ENCODE data around the gene TPM3. TPM values are rescaled to one million over a fixed set of nuclear protein-coding genes. Genes with fewer than 3 reads are reported as not detected.

TPM3 gene
- total and polyA plus RNA-seq, 9 of the 15 experiments (the other 6 are each of a cell fraction or from before 2014, with no cell fraction given): 202 to 604 (median 421) TPM

DNA sequence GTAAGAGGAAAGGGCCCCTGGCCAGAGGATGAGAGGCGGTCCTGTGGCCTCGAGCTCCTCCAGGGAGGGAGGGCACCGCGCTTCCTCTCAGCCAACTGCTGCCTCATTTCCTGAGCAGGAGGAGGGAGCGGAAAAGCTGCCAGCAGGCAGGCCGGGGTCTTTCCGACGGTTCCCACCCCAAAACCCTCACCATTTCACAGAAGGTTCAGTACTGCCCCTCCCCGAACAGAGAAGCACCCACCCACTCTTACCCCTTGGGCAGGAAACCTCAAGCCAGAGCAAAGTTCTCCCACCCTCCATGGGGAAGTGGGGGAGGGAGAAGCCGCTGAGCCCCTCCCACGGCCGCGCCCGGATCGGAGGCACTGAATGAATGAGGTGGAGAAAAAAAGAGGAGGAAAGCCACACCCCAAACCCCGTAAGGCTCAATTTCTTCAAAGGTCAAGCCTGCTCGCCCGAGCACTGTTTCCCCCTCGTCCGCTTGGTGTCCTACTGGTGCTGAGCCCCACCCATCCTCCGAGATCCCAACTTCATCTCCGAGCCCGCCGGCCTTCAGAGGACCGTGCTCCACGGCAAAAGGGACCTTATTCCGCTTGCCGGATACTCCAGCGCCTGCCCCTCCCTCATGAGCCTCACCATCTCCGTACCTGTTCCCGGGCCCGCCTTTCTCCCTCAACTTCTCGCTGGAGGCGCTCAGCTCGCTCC is 9.4 kb downstream of the TPM3 start (continued):
- TF ChIP-seq, protein P1, sequence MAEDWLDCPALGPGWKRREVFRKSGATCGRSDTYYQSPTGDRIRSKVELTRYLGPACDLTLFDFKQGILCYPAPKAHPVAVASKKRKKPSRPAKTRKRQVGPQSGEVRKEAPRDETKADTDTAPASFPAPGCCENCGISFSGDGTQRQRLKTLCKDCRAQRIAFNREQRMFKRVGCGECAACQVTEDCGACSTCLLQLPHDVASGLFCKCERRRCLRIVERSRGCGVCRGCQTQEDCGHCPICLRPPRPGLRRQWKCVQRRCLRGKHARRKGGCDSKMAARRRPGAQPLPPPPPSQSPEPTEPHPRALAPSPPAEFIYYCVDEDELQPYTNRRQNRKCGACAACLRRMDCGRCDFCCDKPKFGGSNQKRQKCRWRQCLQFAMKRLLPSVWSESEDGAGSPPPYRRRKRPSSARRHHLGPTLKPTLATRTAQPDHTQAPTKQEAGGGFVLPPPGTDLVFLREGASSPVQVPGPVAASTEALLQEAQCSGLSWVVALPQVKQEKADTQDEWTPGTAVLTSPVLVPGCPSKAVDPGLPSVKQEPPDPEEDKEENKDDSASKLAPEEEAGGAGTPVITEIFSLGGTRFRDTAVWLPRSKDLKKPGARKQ (CRISPR knock-in tag; IDR thresholded peaks at IDR 0.05): no peak
- TF ChIP-seq, protein P2, sequence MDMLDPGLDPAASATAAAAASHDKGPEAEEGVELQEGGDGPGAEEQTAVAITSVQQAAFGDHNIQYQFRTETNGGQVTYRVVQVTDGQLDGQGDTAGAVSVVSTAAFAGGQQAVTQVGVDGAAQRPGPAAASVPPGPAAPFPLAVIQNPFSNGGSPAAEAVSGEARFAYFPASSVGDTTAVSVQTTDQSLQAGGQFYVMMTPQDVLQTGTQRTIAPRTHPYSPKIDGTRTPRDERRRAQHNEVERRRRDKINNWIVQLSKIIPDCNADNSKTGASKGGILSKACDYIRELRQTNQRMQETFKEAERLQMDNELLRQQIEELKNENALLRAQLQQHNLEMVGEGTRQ (CRISPR knock-in tag; IDR thresholded peaks at IDR 0.05): no peak
- no peak for TF ChIP-seq THRAP3 (IDR thresholded peaks at IDR 0.05; ENCODE audit: borderline replicate concordance)
- TF ChIP-seq DNMT1 (IDR thresholded peaks at IDR 0.05): no peak
- TF ChIP-seq, protein P3, sequence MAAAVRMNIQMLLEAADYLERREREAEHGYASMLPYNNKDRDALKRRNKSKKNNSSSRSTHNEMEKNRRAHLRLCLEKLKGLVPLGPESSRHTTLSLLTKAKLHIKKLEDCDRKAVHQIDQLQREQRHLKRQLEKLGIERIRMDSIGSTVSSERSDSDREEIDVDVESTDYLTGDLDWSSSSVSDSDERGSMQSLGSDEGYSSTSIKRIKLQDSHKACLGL (CRISPR knock-in tag; IDR thresholded peaks at IDR 0.05; ENCODE audit: borderline replicate concordance, poor library complexity, severe bottlenecking): no peak
- TF ChIP-seq TBL1XR1 (IDR thresholded peaks at IDR 0.05; ENCODE audit: low read length in 2 of 2): no peak
- TF ChIP-seq NFIX (CRISPR knock-in tag; IDR thresholded peaks at IDR 0.05; ENCODE audit: low read depth): no peak
- TF ChIP-seq, protein P4, sequence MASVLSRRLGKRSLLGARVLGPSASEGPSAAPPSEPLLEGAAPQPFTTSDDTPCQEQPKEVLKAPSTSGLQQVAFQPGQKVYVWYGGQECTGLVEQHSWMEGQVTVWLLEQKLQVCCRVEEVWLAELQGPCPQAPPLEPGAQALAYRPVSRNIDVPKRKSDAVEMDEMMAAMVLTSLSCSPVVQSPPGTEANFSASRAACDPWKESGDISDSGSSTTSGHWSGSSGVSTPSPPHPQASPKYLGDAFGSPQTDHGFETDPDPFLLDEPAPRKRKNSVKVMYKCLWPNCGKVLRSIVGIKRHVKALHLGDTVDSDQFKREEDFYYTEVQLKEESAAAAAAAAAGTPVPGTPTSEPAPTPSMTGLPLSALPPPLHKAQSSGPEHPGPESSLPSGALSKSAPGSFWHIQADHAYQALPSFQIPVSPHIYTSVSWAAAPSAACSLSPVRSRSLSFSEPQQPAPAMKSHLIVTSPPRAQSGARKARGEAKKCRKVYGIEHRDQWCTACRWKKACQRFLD (CRISPR knock-in tag; IDR thresholded peaks at IDR 0.05): no peak
- TF ChIP-seq FOXJ2 (tag; IDR thresholded peaks at IDR 0.05): no peak
- no peak for TF ChIP-seq YBX1 (IDR thresholded peaks at IDR 0.05)
- TF ChIP-seq ZBTB7A (IDR thresholded peaks at IDR 0.05; ENCODE audit: borderline replicate concordance, control insufficient read depth, low read depth, low read length): peak; percentile 77; the same call in 1 of the 2 replicates
- TF ChIP-seq, protein P5, sequence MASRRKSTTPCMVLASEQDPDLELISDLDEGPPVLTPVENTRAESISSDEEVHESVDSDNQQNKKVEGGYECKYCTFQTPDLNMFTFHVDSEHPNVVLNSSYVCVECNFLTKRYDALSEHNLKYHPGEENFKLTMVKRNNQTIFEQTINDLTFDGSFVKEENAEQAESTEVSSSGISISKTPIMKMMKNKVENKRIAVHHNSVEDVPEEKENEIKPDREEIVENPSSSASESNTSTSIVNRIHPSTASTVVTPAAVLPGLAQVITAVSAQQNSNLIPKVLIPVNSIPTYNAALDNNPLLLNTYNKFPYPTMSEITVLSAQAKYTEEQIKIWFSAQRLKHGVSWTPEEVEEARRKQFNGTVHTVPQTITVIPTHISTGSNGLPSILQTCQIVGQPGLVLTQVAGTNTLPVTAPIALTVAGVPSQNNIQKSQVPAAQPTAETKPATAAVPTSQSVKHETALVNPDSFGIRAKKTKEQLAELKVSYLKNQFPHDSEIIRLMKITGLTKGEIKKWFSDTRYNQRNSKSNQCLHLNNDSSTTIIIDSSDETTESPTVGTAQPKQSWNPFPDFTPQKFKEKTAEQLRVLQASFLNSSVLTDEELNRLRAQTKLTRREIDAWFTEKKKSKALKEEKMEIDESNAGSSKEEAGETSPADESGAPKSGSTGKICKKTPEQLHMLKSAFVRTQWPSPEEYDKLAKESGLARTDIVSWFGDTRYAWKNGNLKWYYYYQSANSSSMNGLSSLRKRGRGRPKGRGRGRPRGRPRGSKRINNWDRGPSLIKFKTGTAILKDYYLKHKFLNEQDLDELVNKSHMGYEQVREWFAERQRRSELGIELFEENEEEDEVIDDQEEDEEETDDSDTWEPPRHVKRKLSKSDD (conservative IDR thresholded peaks at IDR 0.05; ENCODE audit: low read length): no peak
- no peak; the same call in 1 of the 2 replicates for TF ChIP-seq GATAD2A (IDR thresholded peaks at IDR 0.05)
- TF ChIP-seq SOX6 (IDR thresholded peaks at IDR 0.05): no peak
- TF ChIP-seq ZNF174 (CRISPR knock-in tag; IDR thresholded peaks at IDR 0.05): no peak
- TF ChIP-seq, protein P6, sequence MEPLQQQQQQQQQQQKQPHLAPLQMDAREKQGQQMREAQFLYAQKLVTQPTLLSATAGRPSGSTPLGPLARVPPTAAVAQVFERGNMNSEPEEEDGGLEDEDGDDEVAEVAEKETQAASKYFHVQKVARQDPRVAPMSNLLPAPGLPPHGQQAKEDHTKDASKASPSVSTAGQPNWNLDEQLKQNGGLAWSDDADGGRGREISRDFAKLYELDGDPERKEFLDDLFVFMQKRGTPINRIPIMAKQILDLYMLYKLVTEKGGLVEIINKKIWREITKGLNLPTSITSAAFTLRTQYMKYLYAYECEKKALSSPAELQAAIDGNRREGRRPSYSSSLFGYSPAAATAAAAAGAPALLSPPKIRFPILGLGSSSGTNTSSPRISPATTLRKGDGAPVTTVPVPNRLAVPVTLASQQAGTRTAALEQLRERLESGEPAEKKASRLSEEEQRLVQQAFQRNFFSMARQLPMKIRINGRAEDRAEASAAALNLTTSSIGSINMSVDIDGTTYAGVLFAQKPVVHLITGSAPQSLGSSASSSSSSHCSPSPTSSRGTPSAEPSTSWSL (CRISPR knock-in tag; IDR thresholded peaks at IDR 0.05; ENCODE audit: borderline replicate concordance): no peak
- TF ChIP-seq HNRNPH1 (optimal IDR thresholded peaks at IDR 0.05; ENCODE audit: low read depth, low read length): no peak
- no peak for TF ChIP-seq PTRF (tag; IDR thresholded peaks at IDR 0.05)
- TF ChIP-seq NRF1 (conservative IDR thresholded peaks at IDR 0.05 in 1 of 2, IDR thresholded peaks at IDR 0.05 in 1 of 2): 0 out of 4 replicates have a peak, but pooled peaks of 1 of the 2 experiments have one; percentile 10

All from K562 (cell line).